K562 (cell line): ENCODE measurements around the gene TRIM37. TPM values are rescaled to one million over a fixed set of nuclear protein-coding genes. Genes with fewer than 3 reads are reported as not detected.
A peak's percentile ranks its signal among the peaks of the same experiment; 100 is the strongest.

Experiments
- ASH1L ChIP-seq: fragments of 450-650 bp; IDR thresholded peaks from 2 replicates; pipeline ENCODE4 v1.6.1; 2018; ENCODE audit warnings: borderline replicate concordance, mild to moderate bottlenecking, low read depth; ENCODE audit not compliant: partially characterized antibody
- CHD4 ChIP-seq: fragments of 200-600 bp; sonication (generic); IDR thresholded peaks from 3 replicates; pipeline ENCODE4 v1.6.1; 2012; ENCODE audit warnings: low read depth, mild to moderate bottlenecking, mixed read lengths, low read length, inconsistent platforms; ENCODE audit not compliant: insufficient read depth, insufficient replicate concordance, poor library complexity, severe bottlenecking
- FOXA3 ChIP-seq, 2 experiments: fragments of 450-650 bp in 1 of 2; sonication (generic) in 1 of 2; formaldehyde crosslinking; IDR thresholded peaks in 1 of 2; conservative IDR thresholded peaks in 1 of 2; 2 replicates each; pipeline versions ENCODE4 v1.4.0 to v1.8.0; 2020 to 2022; ENCODE audit warnings: mild to moderate bottlenecking in 2 of 2, missing genetic modification reagents in 1 of 2
- FOXP1 ChIP-seq: sonication (generic); formaldehyde crosslinking; IDR thresholded peaks from 2 replicates; pipeline ENCODE4 v1.8.0; 2022; ENCODE audit warnings: mild to moderate bottlenecking, missing genetic modification reagents
- MYC ChIP-seq, 2 experiments: fragments of 250-450 bp in 1 of 2; sonication (Bioruptor Pico) in 1 of 2; IDR thresholded peaks; 2 replicates each; pipeline versions ENCODE4 v1.5.1 to v1.6.1; 2012 to 2021; ENCODE audit warnings: low read depth in 2 of 2, borderline replicate concordance in 1 of 2, improper control_type of control experiment in 1 of 2, low read length in 1 of 2, mild to moderate bottlenecking in 1 of 2, moderate library complexity in 1 of 2
- NCOA1 ChIP-seq: fragments of 450-650 bp; IDR thresholded peaks from 2 replicates; pipeline ENCODE4 v1.6.1; 2016; ENCODE audit warnings: low read depth
- NCOA2 ChIP-seq, 2 experiments: fragments of 450-650 bp; IDR thresholded peaks; 2 replicates each; pipeline ENCODE4 v1.6.1; 2018; ENCODE audit warnings: mild to moderate bottlenecking in 2 of 2, moderate library complexity in 1 of 2; ENCODE audit not compliant: partially characterized antibody in 2 of 2
- NCOA6 ChIP-seq: fragments of 450-650 bp; IDR thresholded peaks from 2 replicates; pipeline ENCODE4 v1.6.1; 2017; ENCODE audit warnings: mild to moderate bottlenecking
- NELFE ChIP-seq: IDR thresholded peaks from 2 replicates; pipeline ENCODE4 v1.6.1; 2011; ENCODE audit warnings: mild to moderate bottlenecking; ENCODE audit not compliant: insufficient read depth, insufficient read length
- NR1H2 ChIP-seq: sonication (generic); formaldehyde crosslinking; IDR thresholded peaks from 2 replicates; pipeline ENCODE4 v1.4.0; 2020; ENCODE audit warnings: mild to moderate bottlenecking, missing genetic modification reagents
- PML ChIP-seq: IDR thresholded peaks from 2 replicates; pipeline ENCODE4 v1.6.1; 2012; ENCODE audit warnings: low read length, inconsistent platforms
- PRMT5 ChIP-seq: sonication (generic); formaldehyde crosslinking; IDR thresholded peaks from 2 replicates; pipeline ENCODE4 v1.5.0; 2020; ENCODE audit warnings: missing genetic modification reagents
- PTBP1 ChIP-seq: fragments of 200-400 bp; formaldehyde crosslinking; IDR thresholded peaks from 2 replicates; pipeline ENCODE4 v1.6.1; 2017; ENCODE audit warnings: low read depth, low read length
- RBBP5 ChIP-seq: fragments of 200-600 bp; sonication (generic); IDR thresholded peaks from 2 replicates; pipeline ENCODE4 v1.6.1; 2012; ENCODE audit warnings: borderline replicate concordance, mild to moderate bottlenecking, low read length, control low read depth, inconsistent platforms; ENCODE audit not compliant: insufficient read depth, poor library complexity, severe bottlenecking
- SIN3B ChIP-seq: fragments of 450-650 bp; IDR thresholded peaks from 2 replicates; pipeline ENCODE4 v1.6.1; 2017; ENCODE audit warnings: low read depth, mild to moderate bottlenecking, moderate library complexity
- SMAD4 ChIP-seq: fragments of 250-450 bp; sonication (Bioruptor Pico); conservative IDR thresholded peaks from 2 replicates; pipeline ENCODE4 v1.8.0; 2021; ENCODE audit warnings: inconsistent platforms, mild to moderate bottlenecking, moderate library complexity
- SP1 ChIP-seq: sonication (generic); formaldehyde crosslinking; IDR thresholded peaks from 2 replicates; pipeline ENCODE4 v1.8.1; 2022; ENCODE audit warnings: mild to moderate bottlenecking, missing genetic modification reagents
- SREBF1 ChIP-seq: fragments of 150-350 bp; IDR thresholded peaks from 2 replicates; pipeline ENCODE4 v1.6.1; 2014; ENCODE audit warnings: antibody characterized with exemption, low read depth, low read length, borderline replicate concordance
- TEAD1 ChIP-seq, 2 experiments: fragments of 450-650 bp in 1 of 2; sonication (generic) in 1 of 2; formaldehyde crosslinking; IDR thresholded peaks; 2 replicates each; pipeline versions ENCODE4 v1.4.0 to v1.8.0; 2020 to 2022; ENCODE audit warnings: mild to moderate bottlenecking in 2 of 2, missing genetic modification reagents in 1 of 2
- ZBTB17 ChIP-seq: fragments of 450-650 bp; formaldehyde crosslinking; IDR thresholded peaks from 2 replicates; pipeline ENCODE4 v1.4.0; 2020; ENCODE audit warnings: mild to moderate bottlenecking
- ZFPM2 ChIP-seq: fragments of 250-450 bp; sonication (Bioruptor Pico); IDR thresholded peaks from 2 replicates; pipeline ENCODE4 v1.5.1; 2022; ENCODE audit warnings: mild to moderate bottlenecking
- ZNF133 ChIP-seq: fragments of 250-450 bp; sonication (Bioruptor Pico); IDR thresholded peaks from 2 replicates; pipeline ENCODE4 v1.4.0; 2020; ENCODE audit warnings: mild to moderate bottlenecking
- ZNF224 ChIP-seq: sonication (generic); formaldehyde crosslinking; IDR thresholded peaks from 2 replicates; pipeline ENCODE4 v1.8.0; 2022; ENCODE audit warnings: mild to moderate bottlenecking, missing genetic modification reagents
- ZNF23 ChIP-seq: fragments of 250-450 bp; sonication (Bioruptor Pico); IDR thresholded peaks from 2 replicates; pipeline ENCODE4 v1.4.0; 2020; ENCODE audit warnings: mild to moderate bottlenecking
- ZNF282 ChIP-seq: sonication (generic); formaldehyde crosslinking; IDR thresholded peaks from 2 replicates; pipeline ENCODE4 v1.8.1; 2023; ENCODE audit warnings: missing genetic modification reagents
- polyA plus RNA-seq, 8 experiments: library from polyadenylated mRNA; depleted of rRNA in 4 of 8; stranded (reverse) in 5 of 8; unstranded in 3 of 8; fragments of >200 nt; fragmentation: Nextera tagmentation in 2 of 8; fragmentation: Illumina TruSeq in 1 of 8; extraction: Ambion mirVana in 2 of 8; extraction: Trizol in 1 of 8; gene quantifications; 2 replicates each; pipeline versions ENCODE4 v1.2.1 to v1.2.3, GENCODE V29; 2011 to 2014; ENCODE audit warnings: inconsistent platforms in 1 of 8, missing spikeins in 1 of 8
- total RNA-seq, 7 experiments: library from RNA; depleted of rRNA in 6 of 7; stranded (reverse); fragments of >200 nt in 6 of 7; fragmentation: Illumina TruSeq in 2 of 7; extraction: Trizol in 2 of 7; gene quantifications; 2 replicates each; pipeline versions ENCODE4 v1.2.1 to v1.2.3, GENCODE V29; 2011 to 2021; ENCODE audit warnings: low replicate concordance in 1 of 7
- TF ChIP-seq, protein P1 (sequence below): fragments of 450-650 bp; formaldehyde crosslinking; IDR thresholded peaks from 2 replicates; pipeline ENCODE4 v1.4.0; 2022; ENCODE audit warnings: missing genetic modification characterization
- TF ChIP-seq, protein P2 (sequence below): sonication (generic); formaldehyde crosslinking; IDR thresholded peaks from 2 replicates; pipeline ENCODE4 v1.8.1; 2022; ENCODE audit warnings: missing genetic modification reagents

TRIM37 gene
- total and polyA plus RNA-seq, 9 of the 15 experiments (the other 6 are each of a cell fraction or from before 2014, with no cell fraction given), result 4.5 to 31.4 (median 23.8) TPM

DNA sequence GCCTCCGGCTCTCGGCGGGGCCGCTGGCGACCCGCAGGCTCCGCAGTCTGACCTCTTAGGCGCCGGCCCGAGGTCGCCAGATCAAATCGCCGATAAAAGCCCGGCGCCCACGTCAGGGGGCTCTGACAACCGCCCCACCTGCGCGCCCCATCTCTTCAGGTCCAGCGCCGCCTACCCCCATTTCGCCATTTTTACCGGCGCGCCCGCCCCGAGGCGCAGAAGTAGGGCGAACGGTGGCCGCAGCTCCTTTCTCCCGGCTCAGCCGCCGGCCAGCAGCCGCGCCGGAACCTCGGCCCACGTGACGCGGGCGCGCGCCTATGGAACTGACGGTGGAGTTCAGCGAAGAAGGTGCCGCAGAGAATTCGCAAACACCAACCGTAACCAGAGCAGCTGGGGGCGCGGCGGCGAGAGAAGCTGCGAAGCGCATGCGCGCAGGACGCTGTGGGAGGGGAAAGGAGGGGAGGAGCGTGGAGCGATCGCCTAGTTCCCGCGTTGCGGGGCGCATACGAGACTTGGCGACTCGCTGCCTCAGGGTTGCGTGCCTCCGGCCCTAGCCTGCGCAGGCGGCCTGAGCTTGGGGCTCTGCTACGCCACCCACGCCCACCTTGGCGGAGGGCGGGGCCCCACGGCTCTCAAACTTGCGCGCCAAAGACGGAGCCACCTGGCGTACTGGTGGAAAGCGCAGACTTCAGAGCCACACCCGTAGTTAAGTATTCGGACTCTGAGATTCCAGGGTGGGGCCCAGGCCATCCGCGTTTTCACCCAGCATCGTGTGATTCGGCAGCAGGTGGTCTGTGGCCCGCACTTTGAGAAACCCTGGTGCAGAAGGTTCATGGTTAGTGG, at the start of gene TRIM37 (continued):
- TF ChIP-seq, protein P1, sequence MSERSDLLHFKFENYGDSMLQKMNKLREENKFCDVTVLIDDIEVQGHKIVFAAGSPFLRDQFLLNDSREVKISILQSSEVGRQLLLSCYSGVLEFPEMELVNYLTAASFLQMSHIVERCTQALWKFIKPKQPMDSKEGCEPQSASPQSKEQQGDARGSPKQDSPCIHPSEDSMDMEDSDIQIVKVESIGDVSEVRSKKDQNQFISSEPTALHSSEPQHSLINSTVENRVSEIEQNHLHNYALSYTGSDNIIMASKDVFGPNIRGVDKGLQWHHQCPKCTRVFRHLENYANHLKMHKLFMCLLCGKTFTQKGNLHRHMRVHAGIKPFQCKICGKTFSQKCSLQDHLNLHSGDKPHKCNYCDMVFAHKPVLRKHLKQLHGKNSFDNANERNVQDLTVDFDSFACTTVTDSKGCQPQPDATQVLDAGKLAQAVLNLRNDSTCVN (CRISPR knock-in tag), result 0 out of 2 replicates have a peak, but pooled peaks have one; percentile 46
- no peak for TF ChIP-seq ZNF23 (CRISPR knock-in tag)
- TF ChIP-seq ZNF224 (CRISPR knock-in tag), result peak; percentile 94
- peak; percentile 20; the same call in 1 of the 2 replicates for TF ChIP-seq SREBF1
- no peak for TF ChIP-seq NR1H2 (CRISPR knock-in tag)
- 0 out of 2 replicates have a peak, but pooled peaks have one; percentile 22 for TF ChIP-seq SIN3B
- no peak for TF ChIP-seq NCOA6
- peak; percentile 74 for TF ChIP-seq MYC (IDR thresholded peaks at IDR 0.05; ENCODE audit: low read depth, low read length)
- no peak for TF ChIP-seq MYC (CRISPR knock-in tag; IDR thresholded peaks at IDR 0.05; ENCODE audit: borderline replicate concordance, low read depth)
- no peak for TF ChIP-seq ZFPM2 (CRISPR knock-in tag)
- no peak for TF ChIP-seq PTBP1
- TF ChIP-seq FOXA3 (CRISPR knock-in tag; conservative IDR thresholded peaks at IDR 0.05 in 1 of 2, IDR thresholded peaks at IDR 0.05 in 1 of 2), result peak in 1 of 2 experiments; percentile 78; a peak in 2 of 4 replicates
- no peak for TF ChIP-seq ASH1L
- TF ChIP-seq PML, result peak; percentile 63; the same call in 1 of the 2 replicates
- TF ChIP-seq SP1 (CRISPR knock-in tag), result peak; percentile 96
- TF ChIP-seq CHD4, result no peak
- TF ChIP-seq TEAD1 (CRISPR knock-in tag; IDR thresholded peaks at IDR 0.05), result peak in 1 of 2 experiments; percentile 95; a peak in 3 of 4 replicates
- no peak for TF ChIP-seq PRMT5
- TF ChIP-seq SMAD4 (CRISPR knock-in tag), result peak; percentile 84
- TF ChIP-seq ZNF282 (CRISPR knock-in tag), result 0 out of 2 replicates have a peak, but pooled peaks have one; percentile 24
- no peak for TF ChIP-seq NCOA2 (IDR thresholded peaks at IDR 0.05; ENCODE audit: partially characterized antibody in 2 of 2)
- TF ChIP-seq NCOA1, result no peak
- TF ChIP-seq RBBP5, result peak; percentile 93
- TF ChIP-seq ZBTB17, result 0 out of 2 replicates have a peak, but pooled peaks have one; percentile 19
- peak; percentile 97 for TF ChIP-seq FOXP1 (CRISPR knock-in tag)
- TF ChIP-seq, protein P2, sequence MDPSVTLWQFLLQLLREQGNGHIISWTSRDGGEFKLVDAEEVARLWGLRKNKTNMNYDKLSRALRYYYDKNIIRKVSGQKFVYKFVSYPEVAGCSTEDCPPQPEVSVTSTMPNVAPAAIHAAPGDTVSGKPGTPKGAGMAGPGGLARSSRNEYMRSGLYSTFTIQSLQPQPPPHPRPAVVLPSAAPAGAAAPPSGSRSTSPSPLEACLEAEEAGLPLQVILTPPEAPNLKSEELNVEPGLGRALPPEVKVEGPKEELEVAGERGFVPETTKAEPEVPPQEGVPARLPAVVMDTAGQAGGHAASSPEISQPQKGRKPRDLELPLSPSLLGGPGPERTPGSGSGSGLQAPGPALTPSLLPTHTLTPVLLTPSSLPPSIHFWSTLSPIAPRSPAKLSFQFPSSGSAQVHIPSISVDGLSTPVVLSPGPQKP (CRISPR knock-in tag), result no peak
- TF ChIP-seq ZNF133 (CRISPR knock-in tag), result no peak
- TF ChIP-seq NELFE, result no peak
